ENCODE results near the gene KRTAP19-6. TPM values are rescaled to one million over a fixed set of nuclear protein-coding genes. Genes with fewer than 3 reads are reported as not detected.

KRTAP19-6 gene
- total RNA-seq, 1 experiment from 2014 or later: not detected

DNA sequence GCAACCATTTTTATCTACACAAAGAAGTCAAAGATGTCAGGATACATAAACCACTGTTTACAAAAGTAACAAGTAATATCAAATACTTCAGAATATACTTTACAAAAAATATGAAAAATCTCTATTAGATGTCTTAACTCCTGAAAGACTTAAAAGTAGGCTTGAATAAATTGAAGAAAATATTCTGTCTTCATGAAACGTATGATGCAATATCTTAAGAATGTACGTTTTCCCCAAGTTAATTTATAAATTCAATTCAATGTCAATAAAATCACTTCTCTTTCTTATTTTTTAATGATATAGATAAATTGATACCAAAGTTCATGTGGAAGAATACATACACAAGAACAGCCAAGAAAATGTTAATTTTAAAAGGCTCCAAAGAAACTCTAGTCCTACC is 13.4 kb upstream of the KRTAP19-6 start:
- DNase-seq (ENCODE audit: low spot score): no peak
- H3K27me3 ChIP-seq (replicated peaks; ENCODE audit: insufficient read depth, low read depth, low read length, poor library complexity): no peaks in the 10 kb centered on the region
- TF ChIP-seq CTCF (conservative IDR thresholded peaks at IDR 0.05; ENCODE audit: low read depth, low read length): no peak
- TF ChIP-seq EZH2 (IDR thresholded peaks at IDR 0.05; ENCODE audit: borderline replicate concordance, low read depth, low read length, poor library complexity, severe bottlenecking): no peak
- CTCF ChIA-PET: no interaction called here
- no peaks in the 10 kb centered on the region for H3K4me1 ChIP-seq (ENCODE audit: insufficient read depth, low read length, poor library complexity, severe bottlenecking)
- intact Hi-C loops (cut with micrococcal nuclease; ENCODE audit: unreplicated experiment): no loop called here
- peaks cover 2% of the 10 kb centered on the region for H3K9me3 ChIP-seq (ENCODE audit: low read depth, low read length, poor library complexity, severe bottlenecking)
- H3K27ac ChIP-seq (ENCODE audit: low read depth, low read length, poor library complexity, severe bottlenecking): no peak overlapping the region
- H3K36me3 ChIP-seq (ENCODE audit: insufficient read depth, low read length, poor library complexity, severe bottlenecking): no peaks in the 10 kb centered on the region
- BruUV-seq (replicated peaks): no TSS peak
- H3K4me3 ChIP-seq (ENCODE audit: low read depth, low read length, poor library complexity, severe bottlenecking): no peak overlapping the region
- POLR2A ChIA-PET (ENCODE audit: low non-redundant PET): no interaction called here

DNA sequence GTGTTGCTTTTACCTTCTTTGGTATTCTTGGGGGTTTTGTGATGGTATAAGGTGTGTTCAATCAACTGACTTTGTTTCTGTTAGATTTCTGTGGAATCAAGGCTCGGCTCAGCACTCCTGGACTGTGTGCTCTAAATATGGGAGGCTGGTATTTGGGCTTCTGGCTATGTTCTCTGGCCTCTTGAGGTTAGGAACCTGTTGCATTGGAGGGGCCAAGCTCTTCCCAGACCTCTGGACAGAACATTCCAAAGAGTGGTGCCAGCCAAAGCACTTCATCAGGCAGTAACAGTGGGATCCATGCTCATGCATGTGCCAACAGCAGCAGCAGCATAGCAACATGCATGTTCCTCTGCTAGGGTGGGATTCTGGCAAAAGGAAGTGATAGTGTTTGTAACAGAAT is 11.1 kb upstream of the KRTAP19-6 start:
- intact Hi-C loops (cut with micrococcal nuclease; ENCODE audit: unreplicated experiment): no loop called here
- no peak for DNase-seq (ENCODE audit: low spot score)
- no peaks in the 10 kb centered on the region for H3K4me1 ChIP-seq (ENCODE audit: insufficient read depth, low read length, poor library complexity, severe bottlenecking)
- TF ChIP-seq EZH2 (IDR thresholded peaks at IDR 0.05; ENCODE audit: borderline replicate concordance, low read depth, low read length, poor library complexity, severe bottlenecking) (no peak), CTCF (conservative IDR thresholded peaks at IDR 0.05; ENCODE audit: low read depth, low read length) (no peak)
- H3K9me3 ChIP-seq (ENCODE audit: low read depth, low read length, poor library complexity, severe bottlenecking): no peaks in the 10 kb centered on the region
- H3K27ac ChIP-seq (ENCODE audit: low read depth, low read length, poor library complexity, severe bottlenecking): no peak overlapping the region
- CTCF ChIA-PET: no interaction called here
- no peak overlapping the region for H3K4me3 ChIP-seq (ENCODE audit: low read depth, low read length, poor library complexity, severe bottlenecking)
- no TSS peak for BruUV-seq (replicated peaks)
- no peaks in the 10 kb centered on the region for H3K36me3 ChIP-seq (ENCODE audit: insufficient read depth, low read length, poor library complexity, severe bottlenecking)
- H3K27me3 ChIP-seq (replicated peaks; ENCODE audit: insufficient read depth, low read depth, low read length, poor library complexity): no peaks in the 10 kb centered on the region
- POLR2A ChIA-PET (ENCODE audit: low non-redundant PET): no interaction called here

DNA sequence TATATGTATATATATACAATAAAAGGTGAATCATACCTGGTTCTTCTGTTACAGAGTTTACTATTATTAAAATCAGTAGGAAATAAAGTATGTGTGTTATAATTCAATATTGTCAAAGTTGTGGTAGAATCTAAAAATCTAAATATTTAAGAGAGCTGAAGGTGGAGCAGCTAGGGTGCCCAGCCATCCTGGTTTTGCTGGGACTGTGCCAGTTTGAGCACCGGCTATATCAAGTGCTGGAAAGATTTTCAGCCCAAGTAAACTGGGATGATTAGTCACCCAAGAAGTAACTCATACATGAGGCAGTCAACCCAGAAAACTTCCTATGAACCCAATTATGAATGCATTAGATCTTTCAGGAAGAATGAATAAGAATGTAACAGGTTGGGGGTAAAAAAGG is 22.8 kb downstream of the KRTAP19-6 start:
- no peak for TF ChIP-seq CTCF (conservative IDR thresholded peaks at IDR 0.05; ENCODE audit: low read depth, low read length)
- intact Hi-C loops (cut with micrococcal nuclease; ENCODE audit: unreplicated experiment): no loop called here
- CTCF ChIA-PET: no interaction called here

More for the DNA sequence above, 22.8 kb downstream of the KRTAP19-6 start:
- POLR2A ChIA-PET (ENCODE audit: low non-redundant PET): no interaction called here
- Histone ChIP-seq H3K4me1 (ENCODE audit: insufficient read depth, low read length, poor library complexity, severe bottlenecking) (no peaks in the 10 kb centered on the region), H3K9me3 (ENCODE audit: low read depth, low read length, poor library complexity, severe bottlenecking) (no peaks in the 10 kb centered on the region), H3K27ac (ENCODE audit: low read depth, low read length, poor library complexity, severe bottlenecking) (no peak overlapping the region), H3K36me3 (ENCODE audit: insufficient read depth, low read length, poor library complexity, severe bottlenecking) (no peaks in the 10 kb centered on the region), H3K27me3 (replicated peaks; ENCODE audit: insufficient read depth, low read depth, low read length, poor library complexity) (peaks cover 9% of the 10 kb centered on the region), H3K4me3 (ENCODE audit: low read depth, low read length, poor library complexity, severe bottlenecking) (no peak overlapping the region)
- no peak for DNase-seq (ENCODE audit: low spot score)
- no TSS peak for BruUV-seq (replicated peaks)

Data from A673 (cell line).